D341Med (cell line): ENCODE measurements around the gene GSG1.
A peak's percentile ranks its signal among the peaks of the same experiment; 100 is the strongest.
"Not testable (repeated sequence)": the region's sequence is repeated elsewhere in the genome, so short reads cannot be mapped to it uniquely, and the experiment has no call there.

Experiments
- DNase-seq: peaks from one replicate; pipeline ENCODE4 v3.0.0; 2012; ENCODE audit warnings: low spot score

The GSG1 gene

GRCh38 chr12:13053617-13054016, 49.9 kb downstream of the GSG1 start:
- not testable (repeated sequence) for DNase-seq

DNA sequence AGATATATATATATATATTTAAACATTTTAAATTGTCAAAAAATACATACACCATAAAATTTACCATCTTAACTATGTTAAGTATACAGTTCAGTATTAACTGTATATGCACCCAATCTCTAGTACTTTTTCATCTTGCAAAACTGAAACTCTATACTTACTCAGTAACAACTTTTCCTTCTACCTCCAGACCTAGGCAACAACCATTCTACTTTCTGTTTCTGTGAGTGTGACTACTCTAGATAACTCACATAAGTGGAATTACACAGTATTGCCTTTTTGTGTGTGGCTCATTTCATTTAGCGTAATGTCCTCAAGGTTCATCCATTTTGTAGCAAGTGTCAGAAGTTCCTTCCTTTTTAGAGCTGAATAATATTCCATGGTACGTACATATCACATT, 51.0 kb downstream of the GSG1 start:
- no peak for DNase-seq

DNA sequence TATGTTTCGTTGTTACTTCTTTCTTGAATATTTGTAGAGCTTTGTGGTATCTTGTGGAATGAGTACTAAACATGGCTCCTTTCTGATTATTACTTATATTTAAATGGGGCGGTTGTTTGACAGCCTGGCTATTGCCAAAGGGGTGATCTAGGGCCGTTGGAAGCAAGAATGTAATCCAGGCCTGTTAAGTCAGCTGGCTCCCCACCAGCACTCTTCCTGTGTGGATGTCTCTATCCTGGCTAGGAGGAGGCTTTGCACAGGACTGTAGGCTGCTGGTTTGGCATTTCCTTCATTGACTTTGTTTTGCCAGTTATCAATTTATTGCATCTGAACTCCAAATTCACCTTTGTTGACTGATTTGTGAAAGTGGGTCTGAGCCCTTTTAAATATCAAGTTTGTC, 53.7 kb downstream of the GSG1 start:
- DNase-seq: no peak

DNA sequence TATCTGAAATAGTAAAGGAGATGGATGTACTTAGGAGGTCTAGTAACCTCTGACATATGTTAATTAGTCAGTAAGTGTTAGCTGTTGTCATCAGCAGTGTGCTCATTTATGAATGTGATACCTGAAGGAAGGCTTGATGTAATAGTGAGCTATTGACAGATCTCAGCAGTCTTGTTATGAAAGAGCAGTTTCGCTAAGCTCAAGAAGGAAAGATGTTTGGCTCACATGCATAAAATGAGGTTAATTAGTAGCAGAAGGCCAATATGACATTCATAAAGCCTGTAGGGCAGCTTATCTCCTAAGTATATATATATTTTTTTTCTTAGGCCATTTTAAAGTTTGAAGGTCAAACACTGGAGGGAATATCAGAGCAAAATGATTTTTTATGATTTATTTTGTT, 56.5 kb downstream of the GSG1 start:
- no peak for DNase-seq

- no peak for DNase-seq
Observed at GRCh38 chr12:13045816-13046215, 57.7 kb downstream of the GSG1 start.

DNA sequence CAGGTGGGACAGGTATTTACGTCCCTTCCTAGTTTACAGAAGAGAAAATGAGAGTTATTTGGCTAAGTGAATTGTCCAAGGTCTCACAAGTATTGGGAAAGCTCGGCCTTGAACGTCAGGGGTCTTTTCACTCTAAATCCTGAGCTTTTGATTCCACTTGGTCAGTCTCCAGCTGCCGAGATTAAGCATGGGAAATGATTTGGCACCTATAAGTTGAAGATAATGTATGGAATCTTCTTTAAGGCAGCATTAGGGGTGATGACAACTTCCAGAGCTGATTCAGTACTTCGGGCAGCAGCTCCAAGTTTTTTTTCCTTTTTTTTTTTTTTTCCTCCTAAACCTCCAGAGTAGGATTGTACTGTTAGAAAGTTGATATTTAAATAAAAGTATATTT, 58.6 kb downstream of the GSG1 start:
- DNase-seq: no peak

DNA sequence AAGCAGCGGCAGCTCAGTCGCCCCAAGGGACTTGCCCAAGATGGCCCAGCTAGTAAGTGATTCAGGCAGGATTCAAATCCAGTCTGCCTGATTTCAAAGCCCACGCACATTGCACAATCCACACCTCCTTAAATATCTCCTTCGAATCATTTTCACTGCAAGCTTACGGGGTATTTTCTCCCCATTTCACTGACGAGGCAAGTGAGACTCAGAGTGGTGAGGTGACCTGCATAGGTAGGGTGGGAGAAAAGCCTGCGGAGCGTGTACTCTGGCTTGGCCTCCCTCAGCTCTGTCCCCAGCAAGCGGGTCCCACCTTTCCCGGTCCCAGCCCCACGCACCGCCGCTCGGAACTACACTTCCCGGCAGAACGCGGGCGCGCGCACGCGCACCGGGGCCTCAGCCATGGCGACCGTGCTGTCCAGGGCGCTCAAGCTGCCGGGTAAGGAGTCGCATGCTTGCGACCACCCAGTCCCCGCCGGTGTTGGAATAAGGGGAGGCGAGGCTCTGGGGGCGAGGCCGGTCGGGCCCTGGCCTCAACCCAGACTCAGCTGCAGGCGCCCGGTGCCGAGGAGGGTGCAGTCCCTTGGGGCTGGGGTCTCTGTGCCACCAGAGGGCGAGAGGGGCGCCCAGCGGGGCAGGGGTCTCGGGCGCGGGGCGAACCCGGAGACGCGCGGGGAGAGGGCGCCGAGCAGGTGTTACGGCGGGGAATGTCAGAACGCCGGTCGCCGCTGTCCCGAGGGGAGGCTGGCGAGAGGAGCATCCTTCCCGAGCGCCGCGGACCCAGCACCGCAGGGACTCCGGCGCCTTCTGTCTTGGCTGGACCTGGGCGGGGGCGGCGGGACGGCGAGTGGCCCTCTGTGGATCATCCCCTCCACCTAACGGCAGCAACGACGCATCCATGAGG, 59.2 kb downstream of the GSG1 start, which contains the start of gene FAM234B:
Gene FAM234B (plus strand): TSS at position 380 of the 904 bp plus-strand sequence. CDS start 23 bp downstream, at position 403.
- DNase-seq: peak; percentile 96

DNA sequence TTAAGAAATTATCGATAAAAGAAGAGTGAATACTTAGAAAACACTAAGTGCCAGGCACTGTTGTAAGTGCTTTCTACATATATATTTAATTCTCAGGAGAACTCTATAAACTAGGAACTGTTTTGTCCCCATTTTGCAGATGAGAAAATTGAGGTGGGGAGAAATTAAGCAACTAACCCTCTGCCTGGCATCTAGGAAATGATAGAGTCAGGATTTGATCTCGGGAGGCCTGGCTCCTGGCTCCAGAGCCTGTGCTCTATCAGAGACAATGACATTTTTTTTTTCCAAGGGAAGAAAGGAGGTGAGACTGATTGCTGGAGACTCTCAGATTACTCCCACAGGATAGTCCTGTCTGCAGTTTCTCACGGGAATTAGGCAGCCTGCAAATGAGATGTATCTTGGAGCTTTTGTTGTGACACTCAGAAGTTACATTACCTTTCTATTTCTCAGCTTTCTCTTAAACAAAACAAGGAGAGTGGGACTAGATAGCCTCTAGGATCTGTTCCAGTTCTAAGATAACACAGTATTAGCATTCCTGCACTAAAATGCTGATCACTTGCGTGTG, 60.7 kb downstream of the GSG1 start:
- DNase-seq: no peak

- no peak for DNase-seq
Observed at GRCh38 chr12:13041224-13041623, 62.2 kb downstream of the GSG1 start.

DNA sequence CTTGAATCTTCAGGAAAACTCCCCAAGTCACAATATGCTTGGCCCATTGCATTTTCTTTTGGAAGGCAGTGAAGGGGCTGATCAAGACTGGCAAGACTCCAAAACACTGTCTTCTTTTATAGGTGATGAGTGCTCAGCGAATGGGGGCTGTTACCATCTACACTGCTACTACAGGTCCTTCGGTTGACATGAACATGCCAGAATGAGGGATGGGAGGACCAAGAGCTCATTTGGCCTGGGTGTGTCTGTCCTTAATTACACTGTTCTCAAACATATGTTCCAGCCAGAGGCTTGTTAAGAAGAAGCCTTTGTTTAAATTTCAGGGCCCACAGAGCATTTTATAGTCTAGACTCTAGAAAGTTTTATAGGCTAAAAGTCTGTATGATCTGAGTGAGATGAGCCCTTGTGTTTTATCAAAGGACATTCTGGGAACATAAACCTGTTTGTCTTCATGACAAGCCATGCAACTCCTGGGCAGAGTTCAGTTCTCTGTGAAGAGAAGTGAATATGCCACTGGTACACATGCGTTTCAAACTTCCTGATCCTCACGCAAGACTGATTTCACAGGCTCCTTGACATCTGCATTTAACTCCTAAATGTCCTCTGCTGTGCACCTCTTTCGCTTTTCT, 64.0 kb downstream of the GSG1 start:
- DNase-seq: no peak

GRCh38 chr12:13038491-13039161, 64.8 kb downstream of the GSG1 start:
- no peak for DNase-seq

- no peak for DNase-seq
Observed at GRCh38 chr12:13036881-13037280, 66.6 kb downstream of the GSG1 start.

DNA sequence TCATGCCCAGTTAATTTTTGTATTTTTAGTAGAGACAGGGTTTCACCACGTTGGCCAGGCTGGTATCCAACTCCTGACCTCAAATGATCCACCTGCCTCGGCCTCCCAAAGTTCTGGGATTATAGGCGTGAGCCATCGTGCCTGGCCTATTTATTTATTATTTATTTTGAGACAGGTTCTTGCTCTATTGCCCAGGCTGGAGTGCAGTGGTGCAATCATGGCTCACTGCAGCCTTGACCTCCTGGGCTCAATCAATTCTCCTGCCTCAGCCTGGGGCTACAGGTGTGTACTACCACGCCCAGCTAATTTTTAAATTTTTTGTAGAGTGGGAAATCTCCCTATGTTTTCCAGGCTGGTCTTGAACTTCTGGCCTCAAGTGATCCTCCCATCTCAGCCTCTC, 68.1 kb downstream of the GSG1 start:
- not testable (repeated sequence) for DNase-seq
